Middle frontal gyrus (tissue), 1 donor: ENCODE measurements around the gene CD180.

ENCODE experiments used
- DNase-seq: peaks from one replicate; pipeline ENCODE4 v3.0.0-alpha.2; 2015; ENCODE audit warnings: low spot score; ENCODE audit errors: extremely low spot score

Gene CD180

DNA sequence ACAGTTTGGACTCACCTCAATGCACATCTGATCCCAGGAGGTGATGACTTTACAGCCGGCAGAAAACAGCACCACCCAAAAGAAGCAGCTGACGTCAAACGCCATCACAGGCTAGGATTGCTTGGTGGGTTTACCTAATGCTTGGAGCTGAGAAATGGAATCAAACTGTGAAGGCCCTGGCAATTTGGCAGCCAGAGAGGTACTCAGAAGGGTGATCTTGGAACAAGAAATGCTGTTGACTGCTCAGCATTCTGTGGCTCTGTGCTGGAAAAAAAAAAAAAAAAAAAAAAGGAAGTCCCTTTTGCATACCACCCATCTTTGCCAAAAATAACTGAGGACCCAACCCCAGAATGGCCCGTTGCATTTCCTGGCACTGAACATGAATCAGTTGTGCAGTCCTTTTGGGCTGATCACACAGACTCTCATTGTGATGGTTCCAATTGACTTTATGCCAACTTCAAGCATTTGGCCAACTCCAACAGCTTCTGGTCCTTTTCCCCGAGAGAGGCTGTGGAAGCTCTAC, at the start of gene CD180:
CD180 (minus strand) TSS at position 263 of the 523 bp plus-strand sequence; CDS start at position 105, 158 bp downstream.
- peak; percentile 62 for DNase-seq

DNA sequence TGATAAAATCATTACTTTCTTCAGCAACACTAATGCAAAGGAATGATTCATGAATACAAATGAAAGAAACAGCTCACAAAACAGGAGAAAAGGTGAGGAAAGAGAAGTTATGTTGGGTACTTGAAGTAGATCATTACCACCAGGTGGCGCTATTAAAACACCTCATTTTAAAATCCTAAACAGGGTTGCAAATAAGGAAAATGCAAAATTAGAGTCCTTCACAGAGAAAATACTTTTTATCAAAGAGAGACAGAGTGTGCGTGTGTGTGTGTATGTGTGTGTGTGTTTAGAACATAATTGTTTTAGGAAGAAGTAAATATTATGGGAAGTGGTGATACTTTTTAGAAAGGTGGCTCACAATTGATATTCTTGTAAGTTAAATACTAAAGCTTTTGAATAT, 49.5 kb upstream of the CD180 start:
- DNase-seq, result peak; percentile 78

DNA sequence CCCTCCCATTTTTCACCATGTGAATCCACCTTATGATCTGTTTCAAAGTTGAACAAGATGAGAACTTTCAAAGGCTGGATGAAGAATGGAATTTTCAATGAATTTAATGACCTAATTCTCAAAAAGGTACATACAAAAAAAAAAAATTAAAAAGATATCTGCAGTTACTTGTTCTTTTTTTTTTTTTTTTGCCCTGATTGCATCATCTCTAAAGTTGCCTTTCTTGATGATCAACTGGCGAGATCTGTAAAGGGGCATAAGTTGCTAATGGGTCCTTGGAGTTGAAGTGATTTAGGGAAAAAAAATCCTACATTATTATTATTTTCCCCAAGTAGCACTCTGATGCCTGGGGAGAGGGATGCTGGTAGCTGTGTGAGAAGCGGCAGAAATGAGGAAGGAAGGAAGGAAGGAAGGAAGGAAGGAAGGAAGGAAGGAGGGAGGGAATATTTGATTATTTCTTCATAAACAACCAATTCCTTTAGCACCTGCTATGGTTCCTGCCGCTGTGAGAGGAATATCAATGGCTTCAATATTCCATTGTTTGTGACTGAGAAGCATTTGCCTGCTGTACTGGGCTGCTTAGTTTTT, 48.8 kb upstream of the CD180 start:
- DNase-seq, result no peak

DNA sequence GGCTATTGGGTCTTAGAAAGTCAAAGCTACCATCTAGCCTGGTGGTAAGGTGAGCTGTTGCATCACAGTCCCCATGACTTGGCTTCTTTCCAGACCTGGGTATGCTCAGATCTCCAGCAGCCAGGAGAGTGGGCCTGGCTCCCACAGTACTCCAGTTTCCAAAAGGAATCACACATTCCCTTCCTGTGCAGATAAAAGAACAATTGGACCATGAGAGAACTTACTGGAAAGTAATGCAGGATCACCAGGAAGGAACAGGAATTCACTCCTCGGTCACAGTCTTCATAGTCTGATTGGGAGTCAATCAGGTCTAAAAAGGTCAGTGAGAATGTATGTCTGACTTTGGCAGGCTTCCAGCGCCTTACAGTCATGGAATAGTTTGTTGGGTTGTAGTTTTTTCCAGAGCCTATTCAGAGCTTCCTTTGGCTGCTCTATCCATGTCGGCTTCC, 47.8 kb upstream of the CD180 start:
- DNase-seq, result no peak

DNA sequence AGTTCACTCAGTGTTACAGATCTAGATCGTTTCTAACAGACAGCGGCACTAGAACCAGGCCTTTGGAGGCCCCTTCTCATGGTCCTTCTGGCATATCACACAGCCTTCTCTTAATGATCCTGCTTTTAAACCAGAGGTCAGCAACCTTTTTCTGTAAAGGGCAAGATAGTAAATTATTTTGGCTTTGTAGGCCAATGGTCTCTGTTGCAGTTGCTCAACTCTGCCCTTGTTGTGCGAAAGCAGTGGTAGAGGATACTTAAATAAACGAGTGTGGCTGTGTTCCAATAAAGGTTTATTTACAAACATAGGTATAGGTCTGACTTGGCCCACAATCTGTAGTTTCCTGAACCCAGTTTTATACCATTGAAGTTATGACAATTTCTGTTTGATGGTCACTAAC, 47.3 kb upstream of the CD180 start:
- DNase-seq, result no peak

DNA sequence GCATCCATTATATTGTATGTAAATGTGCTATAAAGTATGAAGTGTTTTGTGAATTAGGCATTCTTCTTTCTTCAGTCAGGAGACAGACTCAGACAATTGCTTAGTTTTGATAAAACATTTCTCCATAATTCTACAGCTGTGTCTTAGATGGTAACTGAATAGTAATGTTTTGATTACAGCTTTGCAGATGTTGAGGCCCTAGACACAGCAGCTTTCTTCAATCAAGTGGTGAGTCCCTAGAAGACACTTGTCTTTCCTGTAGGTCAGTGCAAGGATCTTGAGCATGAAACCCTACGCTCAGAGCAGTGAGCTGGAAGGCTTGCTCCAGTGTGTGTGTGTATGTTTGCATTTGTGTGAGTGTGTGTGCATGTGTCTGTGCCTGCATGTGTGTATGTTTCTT, 46.8 kb upstream of the CD180 start:
- DNase-seq, result no peak

DNA sequence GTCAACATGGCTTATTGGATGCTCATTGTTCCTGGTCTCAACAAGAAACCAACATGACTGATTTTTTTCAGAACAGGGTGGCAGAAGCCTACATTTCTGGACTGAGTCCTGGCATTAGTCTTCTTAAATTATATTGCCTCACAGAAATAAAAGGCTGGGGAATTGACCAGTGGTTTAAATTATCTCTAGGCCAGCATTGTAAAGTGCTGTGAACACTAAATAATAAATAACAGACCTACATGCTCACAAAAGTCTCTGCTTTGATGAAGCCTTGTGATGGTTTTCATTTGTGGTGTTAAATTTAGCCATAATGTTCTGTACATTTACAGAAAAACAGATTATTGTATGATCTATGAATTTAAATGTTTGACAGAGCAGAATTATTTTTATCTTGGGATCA, 44.7 kb upstream of the CD180 start:
- no peak for DNase-seq

DNA sequence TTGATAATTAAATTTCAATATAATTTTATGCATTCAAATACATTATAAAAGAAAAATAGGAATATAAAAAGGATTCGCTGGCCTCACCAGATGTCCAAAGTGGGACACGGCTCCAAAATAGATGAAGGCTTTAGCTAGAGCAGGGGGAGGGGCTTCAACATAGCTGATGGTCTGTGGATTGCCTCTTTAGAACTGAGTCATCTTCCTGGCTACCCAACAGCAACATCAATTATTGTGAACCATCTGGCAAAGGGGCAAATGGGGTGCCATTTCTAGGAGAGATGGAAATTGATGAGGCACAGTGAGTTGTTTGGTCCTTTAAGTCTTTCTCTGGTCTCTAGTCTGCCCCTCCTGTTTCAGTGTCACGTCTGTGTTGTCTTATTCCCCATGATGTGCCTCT, 44.2 kb upstream of the CD180 start:
- DNase-seq, result no peak

DNA sequence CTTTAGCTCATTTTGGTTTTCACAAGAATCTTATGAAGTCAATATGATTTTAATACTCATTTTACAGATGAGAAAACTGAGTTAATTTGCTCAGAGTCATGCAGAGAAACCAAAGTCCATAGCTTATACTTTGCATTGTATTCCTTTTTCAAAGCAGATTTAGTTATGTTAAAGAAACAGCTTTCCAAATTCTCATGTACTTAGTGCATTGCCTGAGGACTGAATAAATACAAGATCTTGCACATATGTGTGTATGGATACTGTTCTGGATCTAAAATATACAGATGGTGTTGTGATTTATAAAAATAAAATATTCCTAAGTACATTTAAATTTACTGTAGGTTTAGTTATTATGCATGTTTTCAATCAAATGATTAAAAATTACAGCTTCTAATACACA, 43.5 kb upstream of the CD180 start:
- no peak for DNase-seq

DNA sequence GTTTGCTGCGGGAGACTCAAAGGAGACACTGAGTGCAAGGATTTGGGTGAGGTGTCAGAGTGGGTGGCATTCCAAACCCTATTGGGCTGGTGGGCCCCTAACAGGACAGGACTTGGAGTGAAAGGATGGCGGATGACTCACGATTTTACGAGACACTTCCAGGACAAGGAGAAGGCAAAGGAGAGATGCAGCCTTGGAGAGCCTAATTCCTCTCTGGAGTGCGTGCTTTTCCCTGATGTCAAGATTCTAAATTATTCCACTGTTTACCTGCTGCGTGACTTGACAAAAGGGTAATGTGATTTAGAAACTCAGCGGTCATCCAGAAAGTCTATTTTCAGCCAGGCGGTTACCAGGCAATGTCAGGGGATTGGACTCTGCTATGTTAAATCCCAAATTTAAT, 41.6 kb upstream of the CD180 start:
- DNase-seq, result no peak

DNA sequence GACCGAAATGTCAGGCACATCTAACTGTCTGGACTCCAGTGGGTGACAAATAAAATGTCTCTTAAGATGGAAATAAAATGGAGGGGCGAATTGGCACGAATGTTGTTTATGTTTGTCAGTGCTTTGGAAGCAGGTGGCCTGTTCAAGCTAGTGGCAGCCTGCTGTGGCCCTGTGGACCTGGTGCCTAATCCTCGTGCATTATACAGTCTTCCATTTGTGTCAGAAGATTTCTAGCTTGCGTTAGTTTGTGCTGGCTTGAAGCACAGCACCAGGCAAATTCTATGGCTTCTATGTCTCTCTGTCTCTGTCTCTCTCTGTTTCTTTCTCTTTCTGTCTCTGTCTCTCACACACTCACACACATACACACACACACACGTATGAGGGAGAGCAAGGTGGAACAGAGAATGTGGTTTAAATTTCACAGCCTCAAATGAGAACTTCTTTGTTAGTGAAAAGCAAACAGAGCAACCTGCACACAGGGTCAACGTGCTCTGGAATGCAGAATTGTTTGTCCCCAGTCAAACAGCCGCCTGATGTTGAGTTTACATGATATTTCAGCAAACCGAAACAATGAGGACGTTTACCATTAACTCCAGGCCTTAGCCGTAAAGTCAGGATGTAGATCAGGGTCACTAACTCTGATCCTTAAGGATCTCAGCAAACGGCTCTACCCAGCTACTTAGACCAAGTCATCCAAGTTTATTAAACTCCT, 39.0 kb upstream of the CD180 start:
- DNase-seq, result no peak

DNA sequence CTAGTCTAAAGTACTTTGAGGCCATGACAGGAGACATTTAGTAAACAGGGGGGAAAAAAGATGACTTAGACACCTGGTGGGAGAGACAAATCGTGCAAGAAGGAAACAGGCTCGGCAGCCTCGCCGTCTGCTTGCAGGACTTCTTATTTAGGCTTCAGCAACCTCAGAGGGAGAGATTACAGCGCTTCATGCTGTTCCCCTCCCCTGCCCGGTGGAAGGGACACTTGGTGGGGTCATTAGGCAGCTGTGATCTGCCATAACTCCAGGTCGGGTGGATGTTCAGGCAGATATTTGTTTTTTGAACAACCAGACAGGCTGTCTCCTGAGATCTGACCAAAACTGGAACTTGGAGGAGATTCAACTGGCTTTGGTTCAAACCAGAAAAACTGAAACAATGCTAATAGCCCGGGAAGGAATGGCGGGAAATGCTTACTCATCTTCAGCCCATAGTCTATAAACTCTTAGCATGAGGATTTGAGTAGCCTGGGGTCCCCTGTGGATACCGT, 38.1 kb upstream of the CD180 start:
- no peak for DNase-seq

DNA sequence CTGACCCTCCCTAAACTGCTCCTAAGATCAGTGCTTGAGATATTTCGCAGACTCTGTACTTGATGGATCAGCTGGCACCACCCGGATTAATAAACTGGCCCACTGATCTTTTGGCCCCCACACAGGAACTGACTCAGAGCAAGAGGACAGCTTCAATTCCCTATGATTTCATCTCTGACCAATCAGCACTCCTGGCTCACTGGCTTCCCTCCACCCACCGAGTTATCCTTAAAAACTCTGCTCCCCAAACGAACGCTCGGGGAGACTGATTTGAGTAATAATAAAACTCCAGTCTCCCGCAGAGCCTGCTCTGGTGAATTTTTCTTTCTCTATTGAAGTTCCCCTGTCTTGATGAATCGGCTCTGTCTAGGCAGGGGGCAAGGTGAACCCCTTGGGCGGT, 36.5 kb upstream of the CD180 start:
- DNase-seq, result no peak

DNA sequence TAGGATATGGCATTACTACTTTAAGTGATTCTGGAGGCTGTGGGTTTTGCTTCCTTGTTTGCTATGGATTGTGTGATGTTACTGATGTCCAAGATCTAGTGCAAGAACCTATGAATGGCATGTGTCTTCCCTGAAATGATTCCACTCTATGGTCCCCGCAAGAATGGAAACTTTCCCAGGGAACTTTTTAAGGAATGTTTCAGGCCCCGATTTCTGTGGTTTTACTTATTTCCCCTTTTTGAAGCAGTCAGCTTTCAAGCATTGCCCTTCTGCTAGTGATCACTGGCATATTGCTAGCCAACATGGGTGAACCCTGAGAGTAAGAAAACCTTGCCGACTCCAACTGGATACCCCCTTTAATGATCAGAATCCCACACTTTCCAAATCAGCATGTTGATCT, 26.6 kb upstream of the CD180 start:
- no peak for DNase-seq

DNA sequence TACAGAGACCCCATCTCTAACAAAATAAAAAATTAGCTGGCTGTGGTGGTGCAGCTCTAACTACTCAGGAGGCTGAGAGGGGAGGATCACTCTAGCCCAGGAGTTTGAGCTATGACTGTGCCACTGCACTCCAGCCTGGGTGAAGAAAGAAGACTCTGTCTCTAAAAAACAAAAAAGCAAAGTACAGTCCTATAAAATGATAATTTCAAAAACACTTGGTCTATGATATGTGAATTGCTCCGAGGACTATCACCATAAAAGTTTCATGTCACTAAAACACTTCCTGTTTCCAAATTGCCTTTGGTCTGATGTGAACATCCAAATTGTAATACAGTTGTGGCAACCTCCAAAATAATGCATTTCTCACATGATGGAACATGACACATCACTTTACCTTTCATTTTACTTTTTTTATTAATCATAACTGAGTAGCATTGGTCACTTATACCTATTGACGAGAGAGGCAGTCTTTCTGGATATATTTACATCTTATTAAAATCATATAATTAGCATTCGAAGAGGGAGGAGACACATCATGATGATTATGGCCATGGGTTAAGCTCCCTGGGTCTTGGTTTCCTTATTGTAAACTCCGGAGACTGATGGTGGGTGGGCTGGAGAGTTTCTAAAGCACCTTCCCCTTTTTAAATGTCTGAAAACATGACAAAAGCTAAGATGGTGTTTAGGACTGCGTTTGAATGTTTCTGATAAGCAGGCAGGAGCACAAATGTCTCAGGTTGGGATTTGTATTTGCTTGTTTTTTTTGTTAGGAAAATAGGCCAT, 25.8 kb upstream of the CD180 start:
- DNase-seq, result no peak

DNA sequence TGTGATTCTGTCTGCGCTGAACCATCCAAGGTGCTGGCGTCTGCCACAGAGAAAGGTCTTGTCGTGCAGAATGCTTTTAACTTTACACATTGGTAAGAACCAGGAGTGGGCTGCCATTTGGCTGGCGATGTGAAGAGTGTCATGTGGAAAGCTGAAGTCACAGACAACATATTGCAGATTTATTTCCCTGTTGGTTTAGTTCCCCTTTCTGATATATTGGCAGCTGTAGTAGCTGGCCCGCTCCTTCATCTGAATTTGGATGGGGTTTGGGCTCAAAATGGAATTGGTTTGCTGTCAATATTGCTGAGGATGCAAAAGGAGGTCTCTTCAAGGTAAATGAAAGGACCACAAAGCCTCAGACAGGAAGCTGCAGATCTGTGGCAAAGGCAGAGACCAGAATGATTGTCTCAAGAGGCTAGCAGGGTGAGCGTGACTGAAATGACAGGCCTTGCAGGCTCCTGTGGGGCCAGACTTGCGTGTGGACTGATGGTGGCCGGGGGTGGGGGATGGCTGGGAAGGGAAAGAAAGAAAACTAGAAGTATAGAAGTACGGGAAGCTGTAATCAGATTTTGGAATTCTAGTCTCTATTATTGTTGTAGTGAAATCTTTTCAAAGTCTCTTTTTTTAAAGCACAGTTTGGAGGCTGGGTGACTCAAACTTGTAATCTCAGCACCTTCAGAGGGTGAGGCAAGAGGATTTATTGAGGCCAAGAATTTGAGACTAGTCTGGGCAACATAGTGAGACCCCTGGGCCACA, 25.1 kb upstream of the CD180 start:
- DNase-seq, result no peak

DNA sequence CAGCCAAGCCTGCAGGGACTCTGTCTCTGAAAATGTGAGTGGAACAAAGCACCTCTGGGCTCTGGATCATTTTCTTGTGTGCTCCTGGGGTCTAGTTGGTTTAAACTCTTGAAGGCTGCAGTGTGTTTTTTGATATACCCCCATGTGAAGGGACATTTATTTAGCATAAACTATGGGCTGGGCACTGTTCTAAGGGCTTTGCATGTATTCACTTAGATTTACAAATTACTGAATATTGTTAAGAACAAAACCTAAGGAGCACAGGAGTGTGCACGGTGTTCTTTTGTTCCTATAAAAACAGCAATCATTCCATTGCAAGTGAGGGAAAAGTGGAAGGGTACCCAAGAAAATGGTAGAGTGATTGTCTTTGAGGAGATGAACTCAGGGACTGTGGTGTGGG, 20.0 kb upstream of the CD180 start:
- DNase-seq, result no peak

DNA sequence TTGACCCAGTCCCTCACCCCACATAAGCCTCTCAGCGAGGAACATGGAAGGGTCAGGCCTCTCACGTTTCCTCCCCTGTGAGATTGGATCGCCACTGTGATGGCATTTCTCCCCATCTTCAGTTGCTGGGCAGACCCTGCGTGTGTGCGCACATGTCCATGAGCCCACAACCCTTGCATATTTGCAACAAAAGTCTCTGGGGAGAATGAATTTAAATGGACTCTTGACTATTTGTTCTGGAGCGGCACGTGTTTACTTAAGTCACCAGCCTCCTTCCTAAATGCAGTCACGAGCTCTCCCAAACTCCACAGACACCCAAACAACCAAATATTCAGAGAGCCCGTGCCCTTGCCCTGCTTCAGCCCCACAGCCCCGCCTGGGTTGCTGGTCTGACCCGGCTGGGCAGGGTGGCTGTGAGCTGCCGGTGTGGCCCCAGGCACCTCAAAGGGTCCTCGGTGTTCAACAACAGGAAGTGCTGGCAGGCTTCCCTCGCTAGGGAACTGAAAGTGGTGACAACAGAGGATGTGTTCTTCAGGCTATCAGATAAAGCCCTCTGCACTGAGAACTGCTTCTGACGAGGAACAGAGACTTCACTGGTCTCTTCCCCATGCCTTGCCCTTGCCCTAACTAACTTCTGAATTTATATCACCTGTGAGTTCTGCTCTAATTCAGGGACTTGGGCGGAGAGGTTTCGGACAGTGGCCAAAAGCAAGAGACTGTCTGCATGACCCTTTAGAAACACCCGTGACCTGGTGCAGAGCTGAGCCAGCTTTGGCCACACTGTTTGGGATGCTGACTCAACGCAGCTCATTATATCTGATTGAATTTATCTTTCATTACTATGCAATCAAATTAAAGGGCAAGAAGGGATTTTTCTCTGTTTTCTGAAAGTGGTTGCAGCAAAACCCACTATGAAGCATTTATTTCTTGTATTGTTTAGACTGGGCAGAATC, 19.2 kb upstream of the CD180 start:
- no peak for DNase-seq

DNA sequence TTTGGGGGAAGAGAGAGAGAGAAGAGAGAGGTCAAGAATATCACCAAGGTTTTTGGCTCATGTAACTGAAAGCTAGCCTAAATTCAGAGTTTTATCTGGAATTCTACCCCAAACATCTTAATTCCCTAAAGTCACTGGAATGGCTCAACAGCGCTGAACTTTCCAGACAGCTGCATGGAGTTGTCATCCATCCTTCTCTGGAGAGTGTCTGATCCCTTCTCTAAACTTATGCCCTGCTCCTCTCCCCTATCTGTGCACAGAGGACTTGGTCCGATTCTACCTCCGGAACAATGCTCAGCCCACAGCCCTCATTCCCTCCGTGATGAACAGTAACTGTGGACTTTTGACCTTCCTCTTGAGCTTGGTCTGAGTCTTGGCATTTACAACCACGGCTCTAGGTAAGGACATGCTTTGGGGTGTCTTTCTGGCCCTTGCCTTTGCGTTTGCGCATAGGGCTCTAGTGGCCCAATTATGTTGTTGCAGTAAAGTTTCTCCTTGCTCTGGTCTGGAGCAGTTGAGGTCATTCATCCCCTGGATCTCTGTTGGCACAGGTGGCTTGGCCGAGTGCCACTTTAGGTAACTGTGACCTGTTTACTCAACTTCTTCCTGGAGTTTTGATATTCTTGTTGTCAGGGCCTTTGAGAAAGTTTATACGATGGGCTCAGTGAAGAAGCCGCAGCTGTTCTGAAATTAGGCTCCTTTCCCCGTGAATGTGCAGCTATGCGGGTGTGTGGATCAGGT, 18.3 kb upstream of the CD180 start:
- DNase-seq, result no peak

DNA sequence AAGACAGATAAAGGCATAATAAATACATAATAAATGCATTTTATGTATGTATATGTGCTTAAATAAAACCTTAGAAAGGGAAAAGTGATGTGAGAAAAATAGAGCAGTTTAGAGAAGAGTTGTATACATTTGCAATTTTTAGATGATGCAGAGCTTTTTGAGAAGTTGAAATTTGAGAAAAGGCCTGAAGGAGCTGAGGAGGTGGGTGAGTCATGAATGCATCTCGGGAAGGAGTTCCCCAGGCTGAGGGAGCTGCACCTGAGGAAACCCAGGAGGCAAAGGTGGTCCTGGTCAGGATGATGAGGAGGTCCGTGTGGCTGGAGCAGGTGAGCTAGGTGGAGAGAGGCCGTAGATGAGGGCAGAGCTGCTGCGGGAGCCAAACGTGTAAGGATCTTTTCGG, 17.4 kb upstream of the CD180 start:
- DNase-seq, result no peak
